Fibroblast of skin of scalp (primary cell): ENCODE data around the gene CASKIN2.
"Not testable (repeated sequence)": the region's sequence is repeated elsewhere in the genome, so short reads cannot be mapped to it uniquely, and the experiment has no call there.

ENCODE experiments used
- DNase-seq: peaks from one replicate; pipeline ENCODE4 v3.0.0-alpha.2; 2013

CASKIN2 gene

DNA sequence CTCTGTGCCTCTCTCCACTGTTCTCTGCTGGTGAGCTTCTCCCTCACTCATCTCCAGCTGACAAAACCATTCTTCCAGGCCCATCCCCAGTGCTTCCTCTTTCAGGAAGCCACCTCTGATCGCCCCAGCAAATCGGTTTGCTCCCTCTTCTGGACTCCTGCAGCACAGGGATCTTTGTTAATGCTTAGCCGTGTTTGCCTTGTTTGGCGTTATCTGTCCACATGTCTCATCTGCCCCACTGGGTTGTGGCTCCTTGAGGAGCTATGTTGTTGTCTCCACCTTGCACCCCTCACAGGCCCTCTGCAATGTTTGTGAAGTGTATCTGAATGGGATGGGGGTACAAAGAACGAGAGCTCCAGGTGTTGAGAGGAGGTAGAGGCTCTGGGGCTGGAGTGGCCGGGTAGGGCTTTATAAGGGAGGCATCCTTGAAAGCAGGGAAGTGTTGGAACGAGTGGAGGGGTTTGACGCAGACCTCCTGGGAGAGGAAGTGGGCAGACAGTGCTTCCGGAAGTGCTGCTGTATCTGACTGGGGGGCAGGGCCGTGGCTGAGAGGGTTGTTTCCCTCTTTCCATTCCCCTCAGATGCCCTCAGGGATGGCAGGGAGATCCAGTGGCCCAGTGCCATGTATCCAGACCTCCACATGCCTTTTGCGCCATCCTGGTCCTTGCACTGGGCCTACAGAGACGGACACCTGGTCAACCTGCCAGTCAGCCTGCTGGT is 27.8 kb downstream of the CASKIN2 start:
- DNase-seq = peak; percentile 14

DNA sequence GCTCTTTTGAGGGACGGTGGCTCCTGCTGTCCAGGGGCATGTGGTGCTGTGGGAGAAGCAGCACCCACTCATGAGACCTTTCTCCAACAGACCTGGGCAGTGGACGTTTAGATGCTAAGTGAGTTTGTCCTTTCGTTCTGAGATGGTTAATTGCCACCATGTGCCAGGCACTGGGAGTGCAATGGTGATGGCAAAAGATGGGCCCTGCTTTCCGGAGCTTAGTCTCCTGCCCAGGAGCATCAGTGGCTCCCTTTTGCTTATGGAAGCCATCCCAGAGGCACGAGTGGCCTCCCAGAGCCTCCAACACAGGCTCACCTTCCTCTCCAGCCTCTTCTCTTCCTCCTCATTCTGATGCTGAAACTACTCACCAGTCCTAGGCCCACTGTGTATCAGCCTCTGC is 28.4 kb downstream of the CASKIN2 start:
- DNase-seq = no peak

DNA sequence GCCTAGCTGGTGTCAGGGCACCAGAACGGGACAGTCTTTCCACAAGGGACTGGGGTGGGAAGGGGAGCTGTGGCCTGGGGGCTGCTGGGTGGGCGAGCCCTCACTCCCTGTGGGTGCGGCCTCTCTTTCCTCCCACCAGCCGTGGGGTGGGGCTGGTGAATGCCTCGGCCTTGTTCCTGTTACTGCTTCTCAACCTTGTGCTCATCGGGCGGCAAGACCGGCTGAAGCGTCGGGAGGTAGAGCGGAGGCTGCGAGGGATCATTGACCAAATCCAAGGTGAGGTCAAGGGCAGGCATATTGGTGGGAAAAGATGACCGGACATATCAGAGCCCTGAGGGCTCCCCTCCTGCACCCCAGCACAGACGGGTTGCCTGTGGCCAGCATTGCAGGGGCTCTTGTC is 29.2 kb downstream of the CASKIN2 start:
- DNase-seq = no peak

DNA sequence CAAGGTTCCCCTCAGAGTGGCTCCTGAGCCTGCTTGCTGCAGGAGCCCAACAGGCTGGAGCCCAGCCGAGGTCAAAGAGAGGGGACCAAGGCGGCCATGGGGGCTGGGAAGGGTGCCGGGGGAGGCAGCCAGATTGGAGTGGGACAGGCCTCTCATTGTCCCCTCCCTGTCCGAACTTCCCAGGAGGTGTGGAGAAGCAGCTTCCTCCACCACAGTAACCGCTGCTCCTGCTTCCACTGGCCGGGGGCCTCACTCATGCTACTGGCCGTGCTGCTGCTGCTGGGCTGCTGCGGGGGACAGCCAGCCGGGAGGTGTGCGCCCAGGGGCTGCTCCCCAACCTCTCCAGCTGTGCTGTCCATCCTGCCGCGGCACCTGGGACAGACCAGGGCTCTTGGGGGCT is 29.6 kb downstream of the CASKIN2 start:
- no peak for DNase-seq

DNA sequence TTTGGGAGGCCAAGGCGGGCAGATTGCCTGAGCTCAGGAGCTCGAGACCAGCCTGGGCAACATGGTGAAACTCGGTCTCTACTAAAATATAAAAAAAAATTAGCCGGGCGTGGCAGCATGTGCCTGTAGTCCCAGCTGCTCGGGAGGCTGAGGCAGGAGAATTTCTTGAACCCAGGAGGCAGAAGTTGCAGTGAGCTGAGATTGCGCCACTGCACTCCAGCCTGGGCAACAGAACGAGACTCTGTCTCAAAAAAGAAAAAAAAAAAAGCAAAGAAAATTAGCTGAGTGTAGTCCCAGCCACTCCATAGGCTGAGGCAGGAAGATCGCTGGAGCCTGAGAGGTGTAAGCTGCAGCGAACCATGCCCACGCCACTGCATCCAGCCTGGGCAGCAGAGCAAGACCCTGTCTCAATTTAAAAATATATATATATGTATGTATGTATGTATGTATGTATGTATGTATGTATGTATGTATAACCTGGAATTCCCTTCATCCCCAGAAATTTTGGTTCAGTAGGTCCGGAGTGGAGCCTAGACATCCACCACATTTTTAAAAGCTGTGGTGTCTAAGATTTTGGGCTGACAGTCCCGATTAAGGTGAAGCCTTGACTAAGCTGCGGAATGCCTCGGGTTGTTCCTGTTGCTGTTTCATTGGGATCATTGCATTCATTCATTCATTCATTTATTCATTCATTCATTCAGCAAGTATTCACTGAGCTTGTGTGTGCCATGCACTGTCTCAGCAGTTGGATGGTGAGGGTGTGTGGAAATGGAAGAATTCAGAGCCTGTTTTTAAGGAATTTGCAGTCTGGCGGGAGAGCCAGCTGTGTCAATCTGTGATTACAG is 33.0 kb downstream of the CASKIN2 start:
- DNase-seq = no peak

DNA sequence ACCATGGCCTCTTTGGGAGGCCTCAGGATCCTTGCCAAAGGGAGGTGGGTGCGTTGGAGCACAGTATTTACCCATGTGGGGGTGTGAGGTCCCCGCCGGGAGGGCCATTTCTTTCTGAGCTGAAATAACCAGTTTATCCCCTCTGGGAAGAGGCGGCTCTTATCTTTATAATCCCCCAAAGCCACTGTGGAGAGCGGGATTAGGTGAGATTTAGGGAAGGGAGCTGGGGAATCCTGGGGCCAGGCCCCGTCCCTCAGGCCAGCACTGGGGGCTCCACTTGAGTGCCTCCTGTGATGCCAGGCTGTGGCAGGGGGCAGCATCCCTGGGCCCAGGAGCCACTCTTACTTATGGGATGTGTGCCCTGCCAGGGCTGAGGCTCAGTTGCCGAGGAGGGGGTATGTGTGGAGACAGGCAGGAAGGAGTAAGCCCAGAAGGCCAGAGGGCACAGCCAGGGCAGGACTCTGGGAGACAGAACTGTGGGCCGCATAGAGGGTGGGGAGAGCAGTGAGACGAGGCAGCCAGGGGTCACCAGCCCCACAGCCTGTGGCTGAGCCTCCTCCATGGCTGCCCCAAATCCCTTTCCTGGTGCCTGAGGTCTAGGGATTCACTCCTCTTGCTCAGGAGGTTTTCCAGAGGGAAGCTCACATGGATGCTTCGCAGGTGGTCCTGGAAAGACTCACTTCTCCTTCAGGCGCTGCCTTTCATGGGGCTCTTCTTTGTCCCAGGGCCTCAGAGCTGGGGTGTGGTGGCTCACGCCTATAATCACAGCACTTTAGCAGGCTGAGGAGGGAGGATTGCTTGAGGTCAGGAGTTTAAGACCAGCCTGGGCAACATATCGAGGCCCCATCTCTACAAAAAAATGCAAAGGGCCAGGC is 33.9 kb downstream of the CASKIN2 start:
- no peak for DNase-seq

DNA sequence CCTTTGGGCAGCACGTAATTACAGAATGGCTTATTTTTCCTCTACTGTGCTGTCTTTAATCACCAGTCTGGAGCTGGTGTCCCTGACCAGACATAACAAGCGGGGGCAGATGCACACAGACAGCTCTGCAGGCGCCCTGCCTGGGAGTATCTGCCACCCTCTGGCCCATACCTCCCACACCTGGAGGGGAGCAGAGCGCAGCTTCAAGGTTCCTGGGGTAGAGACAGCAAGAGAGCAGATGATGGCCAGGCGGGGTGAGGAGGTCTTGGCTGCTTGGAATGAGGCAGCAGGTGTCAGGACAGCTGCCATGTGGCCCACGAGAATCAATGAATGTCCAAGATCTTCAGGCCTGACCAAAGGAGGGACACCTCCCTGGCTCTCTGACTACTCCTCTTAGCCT is 35.1 kb downstream of the CASKIN2 start:
- no peak for DNase-seq

DNA sequence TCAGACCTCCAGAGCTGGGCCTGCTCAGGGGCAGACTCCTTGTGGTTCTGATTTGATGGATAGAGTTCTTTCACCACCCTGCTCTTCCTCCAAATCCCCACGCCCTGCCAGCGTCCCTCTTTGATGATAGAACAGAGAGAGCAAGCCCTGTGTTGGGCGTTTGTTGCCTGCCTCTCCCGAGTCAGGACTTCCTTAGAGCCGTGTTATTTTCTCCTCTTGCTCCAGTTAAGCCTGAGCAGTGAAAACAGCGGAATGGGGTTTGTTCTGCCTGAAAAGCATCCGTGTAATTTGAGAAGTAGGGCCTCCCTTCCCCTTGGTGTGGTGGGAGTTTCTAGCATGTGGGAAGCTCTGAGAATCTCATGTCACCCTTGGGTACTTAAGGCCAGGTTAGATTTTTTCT is 36.8 kb downstream of the CASKIN2 start:
- DNase-seq = no peak

DNA sequence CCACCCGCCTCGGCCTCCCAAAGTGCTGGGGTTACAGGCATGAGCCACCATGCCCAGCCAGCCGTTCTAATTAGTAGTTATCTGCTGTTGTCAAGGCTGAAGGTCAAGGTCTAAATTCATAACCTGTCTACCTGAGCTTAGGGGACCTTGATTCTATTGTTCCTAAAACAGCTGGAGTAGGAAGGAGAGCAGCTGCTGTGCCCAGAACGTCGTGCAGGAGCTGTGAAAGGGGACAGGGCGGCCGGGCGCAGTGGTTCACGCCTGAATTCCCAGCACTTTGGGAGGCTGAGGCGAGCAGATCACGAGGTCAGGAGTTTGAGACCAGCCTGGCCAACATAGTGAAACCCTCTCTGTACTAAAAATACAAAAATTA is 37.9 kb downstream of the CASKIN2 start:
- not testable (repeated sequence) for DNase-seq

DNA sequence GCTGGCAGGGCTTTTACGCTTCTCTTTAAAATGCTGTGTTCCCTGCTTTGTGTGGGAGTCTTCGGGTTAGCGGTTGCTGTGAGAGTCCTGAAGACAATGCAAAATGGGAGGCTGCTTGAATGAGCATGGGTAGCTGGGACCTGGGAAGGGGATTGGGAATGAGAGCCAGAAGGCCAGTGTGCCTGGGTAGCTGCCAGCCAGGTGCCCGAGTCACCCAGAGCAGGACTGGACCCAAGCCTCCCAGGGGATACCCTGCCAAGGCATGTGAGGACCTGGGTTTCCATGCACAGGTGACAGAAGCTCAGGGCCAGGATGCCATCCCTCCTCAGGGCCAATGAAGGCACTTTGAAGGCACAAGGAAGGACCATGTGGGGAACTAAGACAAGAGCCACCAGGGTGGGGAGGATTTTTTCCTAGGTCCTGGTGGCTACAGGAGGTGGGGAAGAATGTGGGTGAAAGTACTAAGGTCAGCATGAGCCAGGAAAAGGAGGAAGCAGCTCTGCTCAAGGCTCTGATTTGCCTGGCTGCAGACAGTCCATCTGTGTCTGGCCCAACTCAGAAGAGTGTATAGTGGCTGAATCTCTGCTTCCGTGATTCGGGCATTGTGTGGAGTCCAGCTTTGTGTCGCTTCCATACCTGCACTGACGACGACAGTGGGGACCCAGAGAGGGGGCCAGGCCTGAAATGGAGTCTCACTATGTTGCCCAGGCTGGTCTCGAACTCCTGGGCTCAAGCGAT is 38.4 kb downstream of the CASKIN2 start:
- no peak for DNase-seq

DNA sequence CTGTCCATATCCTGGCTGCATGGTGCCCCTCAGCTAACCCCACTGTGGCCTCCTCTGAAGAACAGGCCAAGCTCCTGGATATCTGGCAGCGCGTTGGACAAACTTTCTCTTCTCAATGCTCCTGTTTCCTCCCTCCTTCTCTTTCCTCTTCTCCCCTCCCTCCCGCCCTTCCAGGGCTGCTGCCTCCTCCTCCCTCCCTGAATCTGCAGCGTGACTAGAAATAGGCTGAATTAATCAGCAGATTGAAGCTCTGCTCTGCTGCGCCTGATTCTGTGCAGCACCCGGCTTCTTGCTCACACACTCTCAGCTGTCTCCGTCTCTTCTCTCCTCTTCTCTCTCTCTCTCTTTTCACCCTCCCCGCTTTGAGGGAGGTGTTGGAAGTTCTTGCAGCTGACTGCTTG is 39.1 kb downstream of the CASKIN2 start:
- DNase-seq = peak; percentile 23

DNA sequence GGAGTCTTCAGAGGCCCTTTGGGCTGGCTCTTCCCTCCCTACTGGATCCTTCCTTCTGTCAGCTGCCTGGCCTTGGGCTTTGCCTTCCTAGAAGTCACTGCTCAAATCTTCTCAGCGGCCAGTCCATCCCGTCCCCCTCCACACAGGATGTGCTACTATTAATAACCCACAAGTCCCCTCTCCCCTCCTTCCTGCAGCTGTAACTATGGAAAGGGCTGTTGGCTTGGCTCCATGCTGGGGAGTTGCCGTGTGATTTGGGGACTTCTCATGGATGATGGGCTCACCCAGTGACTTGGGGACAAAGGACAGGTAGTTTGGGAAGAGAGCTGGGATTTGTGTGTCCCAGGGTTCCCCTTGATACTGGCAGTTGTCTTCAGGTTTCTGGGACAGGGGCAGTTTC is 39.5 kb downstream of the CASKIN2 start:
- peak; percentile 40 for DNase-seq

DNA sequence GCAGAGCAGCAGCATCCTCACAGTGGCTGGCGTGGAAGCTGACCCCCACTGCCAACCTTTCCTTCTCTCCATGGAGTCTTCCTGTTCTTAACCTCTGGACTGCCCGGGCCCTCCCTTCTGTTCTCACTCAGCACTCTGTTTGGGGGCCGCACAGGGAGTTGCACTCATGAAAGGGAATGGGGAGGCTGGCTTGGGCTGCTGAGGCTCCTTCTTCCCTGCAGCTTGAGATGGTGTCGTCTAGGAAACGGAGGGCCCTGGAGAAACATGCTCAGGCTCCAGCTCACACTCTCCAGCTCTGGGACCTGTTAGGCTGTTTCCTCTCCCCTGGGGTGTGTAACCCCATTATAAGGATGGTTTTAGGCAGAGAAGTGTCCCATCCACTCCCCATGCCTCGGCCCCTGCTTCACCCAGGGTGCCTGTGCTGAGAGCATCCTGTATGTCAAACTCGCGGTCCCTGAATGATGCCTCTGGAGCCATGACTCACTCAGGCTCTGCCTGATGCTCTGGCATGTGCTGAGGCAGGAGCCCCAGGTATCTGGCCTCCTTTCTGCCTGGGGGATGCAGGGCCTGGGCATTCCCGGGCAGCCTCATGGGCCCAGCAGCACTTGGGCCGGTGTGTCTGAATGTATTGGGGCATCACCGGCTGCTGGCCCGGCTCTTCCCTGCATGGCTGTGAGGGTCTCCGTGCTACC is 40.0 kb downstream of the CASKIN2 start:
- DNase-seq = peak; percentile 21

DNA sequence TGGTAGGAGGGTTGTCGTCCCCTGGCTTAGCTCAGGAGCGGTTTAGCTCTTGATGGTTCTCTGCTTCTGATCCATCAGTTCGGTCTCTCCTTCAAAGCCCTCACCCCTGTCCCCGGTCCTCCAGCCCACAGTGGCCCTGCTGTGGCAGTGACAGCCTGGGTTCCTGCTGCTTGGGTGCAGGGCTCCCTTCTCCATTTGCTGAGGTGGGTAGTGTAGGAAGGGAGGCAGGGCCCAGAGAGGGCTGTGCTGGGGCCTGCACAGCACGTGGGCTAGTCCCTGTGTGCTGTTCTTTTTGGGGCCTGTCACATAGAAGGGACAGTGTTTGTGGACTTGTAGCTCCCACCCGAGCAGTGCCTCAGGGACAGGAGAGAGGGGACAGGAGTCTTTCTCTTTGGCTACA is 40.6 kb downstream of the CASKIN2 start:
- DNase-seq = no peak

DNA sequence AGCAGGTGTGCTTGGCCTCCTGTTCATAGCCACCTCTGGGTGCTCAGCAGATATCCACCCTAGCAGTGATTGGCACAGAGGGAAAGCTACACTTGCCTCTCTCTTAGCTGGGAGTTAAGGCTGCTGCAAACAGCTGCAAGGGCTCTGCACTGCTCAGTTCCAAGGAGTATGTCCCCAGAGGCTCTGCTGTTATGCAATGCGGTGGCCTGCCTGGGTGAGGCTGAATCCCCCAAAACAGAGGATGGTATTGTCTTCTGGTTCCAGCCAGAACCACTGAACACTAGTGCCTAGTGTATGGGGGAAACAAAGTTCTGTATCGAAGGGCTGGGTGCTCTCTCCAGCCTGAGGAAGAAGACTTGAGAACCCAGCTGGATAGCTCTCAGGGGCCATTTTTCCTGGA is 42.1 kb downstream of the CASKIN2 start:
- no peak for DNase-seq

DNA sequence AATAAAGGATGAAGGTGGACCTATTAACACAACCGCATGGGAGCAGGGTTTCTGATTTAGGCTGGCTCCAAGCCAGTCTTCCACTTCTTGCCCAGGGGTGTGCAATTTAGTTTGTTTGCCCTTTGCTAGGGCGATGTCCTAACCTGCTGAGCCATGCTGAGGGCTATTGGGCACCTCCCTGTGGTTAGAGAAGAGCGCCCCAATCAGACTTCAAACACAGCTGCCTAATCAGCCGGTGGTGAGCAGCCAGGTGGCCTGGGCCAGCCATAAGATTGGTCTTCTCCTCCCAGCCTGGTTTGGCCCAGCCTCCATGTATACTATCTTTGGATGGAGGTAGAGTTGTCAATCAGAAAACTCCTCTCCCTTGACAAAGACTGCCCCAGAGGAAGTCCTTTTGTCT is 43.2 kb downstream of the CASKIN2 start:
- DNase-seq = no peak

DNA sequence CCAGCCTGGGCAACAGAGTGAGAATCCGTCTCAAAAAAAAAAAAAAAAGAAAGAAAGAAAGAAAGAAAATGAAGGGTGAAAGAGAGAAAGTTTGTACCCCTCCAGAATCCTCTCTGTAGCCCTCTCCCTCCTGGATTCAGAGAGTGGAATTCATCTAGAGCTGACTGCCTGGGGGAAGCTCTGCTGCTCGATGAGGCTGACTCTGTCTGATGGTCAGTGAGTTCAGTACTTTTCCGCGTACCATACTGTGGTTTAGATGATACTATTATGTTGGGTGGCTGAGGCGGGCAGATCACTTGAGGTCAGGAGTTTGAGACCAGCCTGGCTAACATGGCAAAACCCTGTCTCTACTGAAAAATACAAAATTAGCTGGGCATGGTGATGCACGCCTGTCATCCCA is 44.1 kb downstream of the CASKIN2 start:
- no peak for DNase-seq

DNA sequence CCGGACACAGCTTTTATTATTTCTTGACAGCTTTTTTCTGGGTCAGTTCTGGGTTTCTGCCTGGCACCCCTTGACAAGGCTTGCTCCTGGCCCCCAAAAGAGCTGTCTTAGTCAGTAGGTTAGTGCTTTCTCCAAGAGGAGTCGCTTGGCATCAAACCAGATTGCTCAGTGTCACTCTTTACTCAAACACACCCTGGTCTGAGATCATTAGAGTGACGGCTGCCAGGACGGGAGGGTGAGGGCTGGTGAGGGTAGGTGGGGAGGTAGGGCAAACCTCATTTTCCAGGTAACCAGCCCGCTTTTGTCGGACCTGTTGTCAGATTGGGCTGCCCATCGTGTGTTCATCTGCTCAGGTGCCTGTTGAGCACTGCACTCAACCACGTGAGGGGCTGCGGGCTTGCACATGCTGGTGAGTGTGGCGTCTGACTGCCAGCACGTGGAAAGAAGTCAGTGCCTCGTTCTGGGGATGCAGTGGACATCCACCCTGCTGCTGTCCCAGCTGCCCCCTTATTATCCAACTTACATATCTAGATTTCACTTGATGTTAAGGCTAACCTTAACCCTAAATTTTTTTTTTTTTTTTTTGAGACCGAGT is 46.5 kb downstream of the CASKIN2 start:
- no peak for DNase-seq

DNA sequence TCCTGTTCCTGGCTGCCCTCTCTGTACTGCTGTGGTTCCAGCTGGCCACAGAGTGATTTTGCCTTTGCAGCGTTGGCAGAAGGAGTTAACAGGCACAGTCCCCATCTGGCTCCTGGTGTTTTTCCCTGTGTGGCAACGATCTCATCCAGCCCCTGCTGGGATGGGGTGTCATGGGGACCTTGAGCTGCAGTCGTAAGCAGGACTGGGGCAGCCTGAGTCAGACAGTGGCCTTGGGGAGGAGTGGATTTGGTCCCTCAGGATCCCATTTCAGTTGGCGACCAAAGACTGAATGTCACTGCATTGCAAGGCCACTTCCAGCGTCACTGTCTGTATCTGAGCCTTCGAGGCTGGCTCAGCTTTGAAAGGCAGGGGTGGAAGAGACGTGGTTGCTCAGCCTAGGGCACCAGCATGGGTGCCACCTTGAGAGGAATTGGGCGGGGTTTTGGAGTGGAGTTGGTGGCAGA is 47.0 kb downstream of the CASKIN2 start:
- no peak for DNase-seq

DNA sequence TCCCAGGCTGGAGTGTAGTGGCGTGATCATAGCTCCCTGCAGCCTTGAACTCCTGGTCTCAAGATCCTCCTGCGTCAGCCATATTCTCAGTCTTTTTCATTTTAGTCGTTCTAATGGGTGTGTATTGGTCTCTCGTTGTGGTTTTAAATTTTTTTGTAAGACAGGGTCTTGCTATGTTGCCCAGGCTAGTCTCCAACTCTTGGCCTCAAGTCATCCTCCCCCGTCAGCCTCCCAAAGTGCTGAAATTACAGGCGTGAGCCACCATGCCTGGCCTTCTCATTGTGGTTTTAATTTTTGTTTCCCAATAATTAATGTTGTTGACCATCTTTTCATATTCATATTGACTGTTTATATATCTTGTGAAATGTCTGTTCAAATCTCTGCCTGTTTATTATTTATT is 50.3 kb downstream of the CASKIN2 start:
- DNase-seq = no peak

DNA sequence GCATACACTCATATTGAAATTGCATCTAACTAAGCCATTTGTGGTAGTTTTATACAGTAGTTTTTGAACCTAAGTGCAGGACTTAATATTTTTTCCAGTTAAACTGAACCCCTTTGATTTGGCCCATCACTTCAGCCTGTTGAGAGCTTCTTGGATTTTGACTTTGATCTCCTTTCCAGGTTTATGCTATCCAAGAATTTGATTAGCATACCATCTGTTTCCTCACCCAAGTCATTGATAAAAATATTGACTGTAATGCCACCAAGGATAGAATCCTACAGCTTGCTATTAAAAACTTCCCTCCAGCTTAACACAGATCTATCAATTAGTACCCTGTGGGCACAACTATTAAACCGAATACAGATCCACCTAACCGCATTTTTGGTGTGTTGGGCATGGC is 51.7 kb downstream of the CASKIN2 start:
- DNase-seq = no peak
